Astrocyte (in vitro differentiated cells and primary cell): ENCODE data around the gene FEZF2.

ENCODE experiments used
- EZH2 ChIP-seq: IDR thresholded peaks from 2 replicates; pipeline ENCODE4 v1.6.1; 2012; ENCODE audit warnings: mild to moderate bottlenecking, low read length, inconsistent platforms; ENCODE audit not compliant: insufficient read depth
- TF ChIP-seq, protein P1 (sequence below): IDR thresholded peaks from 2 replicates; pipeline ENCODE4 v1.5.1; 2011; ENCODE audit warnings: low read depth, mild to moderate bottlenecking, inconsistent platforms, low read length, moderate library complexity; ENCODE audit not compliant: insufficient read depth

DNA sequence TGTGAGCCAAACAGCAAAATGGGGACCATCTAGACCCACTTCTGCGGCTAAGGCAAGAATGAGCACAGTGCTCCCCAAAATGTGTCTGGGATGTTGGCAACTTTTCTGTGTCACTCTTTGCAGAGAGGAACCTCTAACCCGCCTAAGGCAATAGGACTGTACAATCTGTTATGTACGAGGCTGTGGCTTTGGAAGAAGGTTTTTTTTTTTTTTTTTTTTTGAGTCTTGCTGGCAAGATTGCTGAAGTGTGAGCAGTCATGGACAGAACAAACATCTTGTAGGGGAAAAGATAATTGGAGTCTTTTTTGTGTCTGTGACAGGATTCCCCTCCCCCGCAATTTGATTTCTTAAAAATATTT, 7.2 kb downstream of the FEZF2 start:
- TF ChIP-seq, protein P1, sequence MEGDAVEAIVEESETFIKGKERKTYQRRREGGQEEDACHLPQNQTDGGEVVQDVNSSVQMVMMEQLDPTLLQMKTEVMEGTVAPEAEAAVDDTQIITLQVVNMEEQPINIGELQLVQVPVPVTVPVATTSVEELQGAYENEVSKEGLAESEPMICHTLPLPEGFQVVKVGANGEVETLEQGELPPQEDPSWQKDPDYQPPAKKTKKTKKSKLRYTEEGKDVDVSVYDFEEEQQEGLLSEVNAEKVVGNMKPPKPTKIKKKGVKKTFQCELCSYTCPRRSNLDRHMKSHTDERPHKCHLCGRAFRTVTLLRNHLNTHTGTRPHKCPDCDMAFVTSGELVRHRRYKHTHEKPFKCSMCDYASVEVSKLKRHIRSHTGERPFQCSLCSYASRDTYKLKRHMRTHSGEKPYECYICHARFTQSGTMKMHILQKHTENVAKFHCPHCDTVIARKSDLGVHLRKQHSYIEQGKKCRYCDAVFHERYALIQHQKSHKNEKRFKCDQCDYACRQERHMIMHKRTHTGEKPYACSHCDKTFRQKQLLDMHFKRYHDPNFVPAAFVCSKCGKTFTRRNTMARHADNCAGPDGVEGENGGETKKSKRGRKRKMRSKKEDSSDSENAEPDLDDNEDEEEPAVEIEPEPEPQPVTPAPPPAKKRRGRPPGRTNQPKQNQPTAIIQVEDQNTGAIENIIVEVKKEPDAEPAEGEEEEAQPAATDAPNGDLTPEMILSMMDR, result no peak
- no peak for TF ChIP-seq EZH2
